Dedifferentiated amniotic fluid mesenchymal stem cell (primary cell): ENCODE measurements around the gene OR4C45.
"Not testable (repeated sequence)": the region's sequence is repeated elsewhere in the genome, so short reads cannot be mapped to it uniquely, and the experiment has no call there.

Experiments used
- DNase-seq: peaks from one replicate; pipeline ENCODE4 v3.0.0-alpha.2; 2016; ENCODE audit errors: extremely low spot score

Gene OR4C45

GRCh38 chr11:50032574-50032973, at the start of gene OR4C45:
Gene OR4C45, plus strand, starts transcription at chr11:50032874.
- DNase-seq: no peak

GRCh38 chr11:49995565-49995964, 37.1 kb upstream of the OR4C45 start:
- DNase-seq: no peak

- no peak for DNase-seq
Observed at GRCh38 chr11:50030193-50030592, 2.5 kb upstream of the OR4C45 start.

GRCh38 chr11:50036239-50036638, 3.6 kb downstream of the OR4C45 start:
- not testable (repeated sequence) for DNase-seq

GRCh38 chr11:50037251-50037650, 4.6 kb downstream of the OR4C45 start:
- no peak for DNase-seq

GRCh38 chr11:50044647-50045046, 12.0 kb downstream of the OR4C45 start:
- no peak for DNase-seq

GRCh38 chr11:50063056-50063455, 30.4 kb downstream of the OR4C45 start:
- not testable (repeated sequence) for DNase-seq

- DNase-seq: no peak
Observed at GRCh38 chr11:50070389-50070788, 37.7 kb downstream of the OR4C45 start.

- DNase-seq: no peak
Observed at GRCh38 chr11:50071584-50072225, 39.0 kb downstream of the OR4C45 start.

- no peak for DNase-seq
Observed at GRCh38 chr11:50072226-50073112, 39.8 kb downstream of the OR4C45 start.

GRCh38 chr11:50073113-50074105, 40.7 kb downstream of the OR4C45 start:
- DNase-seq: no peak

- no peak for DNase-seq
Observed at GRCh38 chr11:50074161-50074560, 41.5 kb downstream of the OR4C45 start.

- no peak for DNase-seq
Observed at GRCh38 chr11:50075856-50076255, 43.2 kb downstream of the OR4C45 start.

- no peak for DNase-seq
Observed at GRCh38 chr11:50077526-50077925, 44.9 kb downstream of the OR4C45 start.

- no peak for DNase-seq
Observed at GRCh38 chr11:50078001-50078400, 45.3 kb downstream of the OR4C45 start.

GRCh38 chr11:50078946-50079345, 46.3 kb downstream of the OR4C45 start:
- DNase-seq: not testable (repeated sequence)

- no peak for DNase-seq
Observed at GRCh38 chr11:50080256-50080655, 47.6 kb downstream of the OR4C45 start.
